ENCODE data around the gene CIRBP.

- TF ChIP-seq CTCF (IDR thresholded peaks at IDR 0.05; ENCODE audit: insufficient read depth, low read depth, low read length) (peak; percentile 49), EZH2 (IDR thresholded peaks at IDR 0.05; ENCODE audit: insufficient read depth, low read length) (no peak)
Measured at GRCh38 chr19:1266916-1267476, 2.1 kb upstream of the CIRBP start.

All from astrocyte (in vitro differentiated cells and primary cell).